Stimulated activated CD4-positive, alpha-beta T cell treated with anti-CD3 and anti-CD28 coated beads, TNF-alpha, amount 100 ng/mL, for 24 hours (primary cell): ENCODE data around the gene IL17RC.

ENCODE experiments used
- DNase-seq, 3 experiments: peaks; one replicate each; pipeline ENCODE4 v3.0.0-alpha.2; 2020; ENCODE audit warnings: low read depth in 3 of 3

IL17RC gene

GRCh38 chr3:9944271-9944670, 27.4 kb downstream of the IL17RC start:
- no peak for DNase-seq

DNA sequence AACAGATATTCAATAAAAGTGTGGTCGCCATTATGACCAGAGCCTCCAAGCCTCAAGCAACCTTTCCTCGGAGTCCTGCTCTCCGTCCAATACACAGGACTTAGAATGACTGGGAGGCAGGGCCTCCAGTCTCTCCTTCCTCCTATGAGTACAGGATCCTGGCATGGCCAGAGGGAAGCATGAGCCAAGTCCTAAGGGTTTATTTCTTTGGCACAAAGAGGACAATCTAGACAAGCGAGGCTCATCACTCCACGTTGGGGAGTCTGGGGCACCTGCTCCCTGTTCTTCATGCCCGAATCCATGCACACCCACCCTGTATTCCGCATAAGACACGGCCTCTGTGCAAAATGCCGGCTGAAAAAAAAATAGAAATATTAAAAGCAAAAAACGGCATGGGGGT, 28.5 kb downstream of the IL17RC start:
- no peak for DNase-seq

DNA sequence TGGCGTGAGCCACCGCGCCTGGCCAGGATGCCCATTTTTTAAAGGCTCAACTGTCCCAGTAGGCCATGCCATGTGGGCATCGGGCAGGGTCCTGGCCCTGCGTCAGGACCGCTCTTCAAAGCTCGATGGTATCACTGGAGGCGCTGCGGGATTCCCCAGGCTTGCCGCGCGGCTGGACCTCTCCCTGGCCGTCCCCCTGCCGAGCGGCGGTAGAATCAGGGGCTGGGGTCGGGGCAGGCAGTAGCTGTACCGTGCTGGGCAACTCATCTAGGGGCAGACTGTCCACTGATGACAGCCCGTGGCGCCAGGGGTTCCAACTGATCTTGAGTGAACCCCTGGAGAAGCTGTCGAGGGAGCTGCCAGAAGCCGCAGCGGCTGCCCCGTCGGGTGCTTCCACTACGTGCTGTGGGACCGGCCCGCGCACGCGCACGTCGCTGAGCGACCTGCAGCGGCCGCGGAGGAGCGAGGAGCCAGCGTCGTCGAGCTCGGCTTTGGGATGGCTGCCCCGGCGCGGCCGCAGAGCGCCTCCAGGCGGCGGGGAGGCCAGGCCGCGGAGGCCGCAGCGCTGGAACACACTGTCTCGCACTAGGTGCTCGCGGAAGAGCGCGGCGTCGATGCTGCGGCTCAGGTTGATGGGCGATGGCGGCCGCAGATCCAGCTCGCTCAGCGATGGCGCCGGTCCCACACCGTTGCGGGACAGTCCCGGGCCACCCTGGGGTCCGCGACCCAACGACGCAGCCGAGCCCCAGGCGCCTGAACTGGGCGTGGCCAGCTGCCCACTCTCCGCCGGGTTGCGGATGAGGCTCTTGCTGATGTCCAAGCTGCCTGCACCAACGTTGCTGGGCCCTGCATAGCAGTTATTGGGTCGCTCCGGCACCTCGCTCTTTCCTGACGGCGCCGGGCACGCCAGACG, 29.5 kb downstream of the IL17RC start:
- peak; percentile 52 to 77 (median 59) for DNase-seq

DNA sequence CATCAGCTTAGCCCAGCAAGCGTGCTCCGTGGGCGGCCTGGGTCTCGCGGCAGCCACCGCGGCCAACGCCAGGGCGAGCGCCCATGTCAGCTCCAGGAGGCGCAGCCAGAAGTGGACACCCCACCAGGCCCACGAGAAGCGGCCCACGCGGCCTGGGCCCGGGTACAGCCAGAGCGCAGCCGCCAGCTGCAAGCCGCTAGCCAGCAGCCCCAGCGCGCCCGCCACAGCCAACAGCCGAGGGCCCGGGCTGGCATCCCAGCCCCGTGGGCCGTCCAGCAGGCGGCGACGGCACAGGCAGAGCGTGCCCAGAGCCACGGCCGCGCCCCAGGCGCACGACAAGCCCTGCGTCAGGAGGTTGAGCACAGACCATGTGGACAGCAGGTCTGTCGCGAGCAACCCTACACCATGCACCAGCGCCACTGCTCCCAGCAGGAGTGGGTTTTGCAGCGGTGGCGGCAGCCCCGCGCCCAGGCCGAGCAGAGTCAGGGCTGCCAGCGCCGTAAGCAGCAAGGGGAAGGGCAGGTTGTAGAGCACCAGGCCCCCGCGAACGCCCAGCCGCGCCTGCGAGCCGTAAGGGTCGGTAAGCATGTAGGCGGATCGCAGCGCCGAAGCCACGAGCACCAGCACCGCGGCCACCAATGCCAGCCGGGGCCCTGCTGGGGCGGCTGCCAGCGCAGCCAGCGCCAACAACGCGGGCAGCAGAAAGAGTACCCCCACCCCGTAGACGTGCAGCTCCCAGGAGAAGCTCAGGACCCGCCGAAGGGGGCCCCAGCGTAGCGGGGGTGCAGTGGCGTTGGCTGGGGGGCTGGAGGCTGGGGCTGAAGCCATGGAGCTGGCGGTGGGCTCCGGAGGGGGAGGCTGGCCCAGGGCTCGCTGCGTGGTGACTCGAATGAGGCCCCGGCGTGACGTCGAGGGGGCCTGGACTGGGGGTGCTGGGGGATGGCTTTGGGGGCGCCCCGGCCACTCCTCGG, 30.4 kb downstream of the IL17RC start:
- DNase-seq: no peak

- DNase-seq: no peak
Observed at GRCh38 chr3:9948586-9948985, 31.7 kb downstream of the IL17RC start.

DNA sequence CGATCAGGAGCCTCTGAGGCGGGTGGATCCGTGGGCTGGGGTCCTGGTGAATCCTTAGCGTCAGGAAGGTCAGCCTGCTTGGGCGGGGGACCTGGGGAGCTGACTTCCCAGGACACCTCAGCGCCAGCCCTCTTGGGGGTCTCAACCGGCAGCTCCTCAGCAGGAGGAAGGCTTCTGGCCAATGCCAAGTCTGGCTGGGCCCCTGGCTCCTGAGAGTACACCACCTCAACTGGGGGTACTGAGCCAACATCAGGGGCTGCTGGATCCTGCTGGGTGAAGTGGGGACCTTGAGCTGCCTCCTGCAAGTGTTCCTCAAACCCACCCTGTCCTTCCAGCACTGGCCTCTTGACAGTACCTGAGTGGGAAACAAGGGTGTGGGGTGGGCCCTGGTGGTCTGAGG, 32.2 kb downstream of the IL17RC start:
- DNase-seq: no peak

DNA sequence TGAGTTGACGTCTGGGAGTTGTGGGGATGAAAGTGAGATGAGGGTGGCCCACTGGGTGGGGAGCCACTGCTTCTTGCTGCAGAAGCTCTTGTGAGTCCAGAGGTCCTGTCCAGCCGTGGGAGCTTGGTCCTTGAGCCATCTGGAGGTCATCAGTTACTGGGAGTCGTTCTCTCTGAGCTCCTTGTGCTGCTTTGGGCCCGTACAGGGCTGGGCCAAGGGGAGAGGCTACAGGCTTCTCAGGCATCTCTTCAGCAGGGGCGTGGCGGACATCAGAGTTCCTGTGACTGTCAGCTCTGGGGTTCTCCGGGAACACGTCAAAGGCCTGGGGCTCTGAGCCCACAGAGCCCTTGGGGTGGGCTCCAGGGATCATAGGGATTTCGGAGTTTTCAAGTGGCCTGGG, 32.7 kb downstream of the IL17RC start:
- no peak for DNase-seq

GRCh38 chr3:9951126-9951525, 34.2 kb downstream of the IL17RC start:
- DNase-seq: no peak

DNA sequence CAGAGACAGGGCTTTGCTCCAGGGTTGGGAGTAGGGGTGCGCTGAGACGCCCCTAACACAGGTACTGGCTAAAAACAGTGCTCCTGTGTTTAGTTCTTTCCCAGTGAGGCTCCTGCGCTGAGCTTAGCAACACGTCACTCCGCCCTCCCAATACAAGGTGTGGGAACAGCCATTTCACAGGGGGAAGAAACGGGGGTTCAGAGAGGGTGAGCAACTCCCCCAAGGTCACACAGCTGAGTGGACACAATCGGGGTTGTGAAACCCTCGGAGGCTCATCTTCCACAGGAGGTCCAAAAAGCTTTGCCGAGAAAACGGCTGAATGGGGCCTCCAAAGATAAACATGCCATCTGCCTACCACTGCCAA, 34.7 kb downstream of the IL17RC start:
- DNase-seq: no peak

DNA sequence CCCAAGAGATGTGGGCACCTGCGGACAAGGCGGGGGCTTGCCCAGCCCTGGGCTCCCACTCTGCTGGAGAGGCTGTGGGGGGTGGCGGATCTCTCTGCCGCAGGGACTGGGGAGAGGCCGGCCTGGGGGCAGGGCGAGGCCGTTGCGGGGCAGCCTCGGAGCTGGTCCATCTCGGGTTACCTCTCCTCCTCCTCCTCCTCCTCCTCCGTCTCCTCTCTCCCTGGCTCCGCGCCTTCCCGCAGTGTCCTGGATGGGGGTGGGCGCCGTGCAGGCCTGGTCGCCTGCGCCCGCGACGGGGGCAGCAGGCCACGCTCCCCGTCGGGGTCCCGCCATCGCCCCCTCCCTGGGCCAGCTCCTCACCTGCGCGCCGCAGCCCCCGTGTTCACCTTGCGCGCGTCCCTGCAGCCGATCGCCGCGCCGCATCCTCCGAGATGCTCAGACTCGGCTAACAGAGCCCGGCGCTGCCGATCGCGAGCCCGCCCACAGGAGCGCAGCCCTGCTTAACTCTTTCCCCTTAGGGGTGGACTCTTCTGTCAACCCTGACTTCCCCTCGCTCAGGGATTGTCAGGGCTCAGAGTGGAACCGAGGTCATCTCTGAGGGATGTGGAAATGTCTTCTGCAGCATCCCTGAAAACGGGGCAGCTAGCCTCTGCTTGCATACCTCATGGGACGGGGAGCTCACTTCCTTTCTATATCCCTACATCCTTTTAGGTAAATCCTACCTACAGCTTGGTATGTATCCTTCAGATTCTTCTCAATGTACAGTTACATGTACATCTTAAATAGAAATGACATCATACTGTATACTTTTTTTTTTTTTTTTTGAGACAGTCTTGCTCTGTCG, 35.3 kb downstream of the IL17RC start, which contains the start of gene PRRT3:
Gene PRRT3 (minus strand): TSS at position 447 of the 844 bp plus-strand sequence. CDS start 2,293 bp downstream, outside the sequence.
- DNase-seq: peak; percentile 31 to 61 (median 40)

GRCh38 chr3:9955067-9955502, 38.2 kb downstream of the IL17RC start:
- DNase-seq: no peak

DNA sequence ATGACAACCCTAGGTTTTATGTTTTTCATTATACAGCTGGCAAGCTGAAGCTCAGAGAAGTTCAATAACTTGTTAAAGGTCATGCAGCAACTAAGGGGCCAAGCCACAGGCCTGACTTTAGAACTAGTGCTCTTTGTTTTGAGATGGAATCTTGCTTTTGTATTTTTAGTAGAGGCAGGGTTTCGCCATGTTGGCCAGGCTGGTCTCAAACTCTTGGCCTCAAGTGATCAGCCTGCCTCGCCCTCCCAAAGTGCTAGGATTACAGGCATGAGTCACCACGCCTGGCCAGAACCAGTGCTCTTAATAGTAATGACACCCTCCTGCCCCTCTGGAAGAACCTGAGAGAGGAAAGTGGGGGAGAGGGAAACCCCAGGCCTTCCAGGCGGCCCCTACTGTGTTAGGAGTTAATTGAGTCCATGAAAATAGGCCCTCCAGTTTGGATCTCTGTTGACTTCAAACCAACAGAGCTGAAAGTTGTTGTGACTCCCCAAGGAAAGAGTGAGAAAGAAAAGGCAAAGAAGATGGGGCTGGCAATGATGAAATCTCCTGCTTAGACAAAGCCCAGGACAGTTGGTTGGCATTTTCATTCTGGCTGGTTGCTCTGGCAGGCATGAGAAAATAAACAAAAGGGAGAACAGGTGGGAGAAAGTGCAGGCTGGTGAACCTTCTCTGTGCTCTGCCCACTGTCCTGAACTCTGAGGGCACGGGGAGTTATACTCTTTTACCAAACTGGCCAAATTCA, 38.9 kb downstream of the IL17RC start:
- no peak for DNase-seq

DNA sequence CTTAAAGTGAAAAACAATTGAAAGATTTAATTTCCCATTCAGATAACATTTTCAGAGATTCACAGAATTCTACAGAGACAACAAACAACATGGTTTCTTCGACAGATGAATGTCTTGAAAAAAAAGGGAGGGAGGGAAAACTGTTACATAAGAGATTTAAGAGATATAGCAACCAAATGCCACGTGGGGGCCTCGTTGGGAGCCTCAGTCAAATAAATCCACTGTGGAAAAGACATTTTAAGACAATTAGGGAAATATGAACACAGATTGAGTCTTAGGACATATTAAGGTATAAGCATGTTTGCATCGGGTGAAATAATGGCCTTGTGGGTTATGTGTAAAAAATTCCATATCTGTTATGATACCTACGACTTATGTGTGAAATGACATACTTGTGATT, 40.3 kb downstream of the IL17RC start:
- no peak for DNase-seq

- DNase-seq: no peak
Observed at GRCh38 chr3:9965200-9965875, 48.4 kb downstream of the IL17RC start.

- DNase-seq: no peak
Observed at GRCh38 chr3:9966841-9967240, 49.9 kb downstream of the IL17RC start.

DNA sequence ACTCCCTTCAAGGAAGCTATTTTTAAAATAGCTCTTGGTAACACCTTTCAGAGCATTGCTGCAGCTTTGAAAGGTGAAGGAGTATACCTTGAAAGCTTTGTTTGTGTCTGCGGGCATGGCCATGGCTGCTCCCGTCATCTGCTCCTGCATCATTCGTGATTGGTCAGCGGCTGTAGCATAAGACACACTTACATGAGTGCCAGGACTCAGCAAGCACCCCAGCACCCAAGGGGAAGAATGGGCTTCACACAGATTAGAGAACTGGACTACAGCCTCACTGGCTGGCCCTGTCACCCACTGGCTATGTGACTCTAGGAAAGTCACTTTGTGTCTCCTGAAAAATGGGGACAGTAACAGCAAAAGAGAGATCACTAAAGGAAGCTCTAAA, 52.7 kb downstream of the IL17RC start:
- DNase-seq: no peak

DNA sequence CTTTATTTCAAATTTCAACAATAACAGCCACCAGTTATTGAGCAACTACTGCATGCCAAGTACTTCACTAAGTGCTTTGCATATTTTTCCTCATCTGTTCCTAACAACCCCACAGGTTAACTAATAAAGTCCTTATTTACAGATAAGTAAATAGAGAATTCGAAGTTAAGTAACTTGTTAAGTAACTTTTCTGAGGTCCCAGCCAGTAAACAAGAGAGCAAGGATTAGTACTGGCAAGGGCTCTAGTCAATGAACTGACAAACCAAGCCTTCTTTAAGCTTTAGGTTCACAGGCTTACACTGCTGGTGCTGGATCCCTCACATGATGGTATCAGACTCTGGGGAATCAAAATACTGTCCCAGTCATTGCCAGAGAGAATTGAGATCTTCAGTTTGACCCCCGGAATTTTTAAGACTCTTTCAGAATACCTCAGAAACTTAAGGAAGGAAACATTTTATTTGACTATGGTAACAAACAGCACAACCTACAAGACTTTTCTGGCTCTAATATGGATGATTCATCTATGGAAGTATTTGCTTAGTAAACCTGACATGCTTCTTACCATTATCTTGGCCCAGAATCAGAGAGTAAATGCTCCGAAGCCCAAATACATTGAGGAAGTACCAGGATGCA, 53.2 kb downstream of the IL17RC start:
- DNase-seq: no peak

DNA sequence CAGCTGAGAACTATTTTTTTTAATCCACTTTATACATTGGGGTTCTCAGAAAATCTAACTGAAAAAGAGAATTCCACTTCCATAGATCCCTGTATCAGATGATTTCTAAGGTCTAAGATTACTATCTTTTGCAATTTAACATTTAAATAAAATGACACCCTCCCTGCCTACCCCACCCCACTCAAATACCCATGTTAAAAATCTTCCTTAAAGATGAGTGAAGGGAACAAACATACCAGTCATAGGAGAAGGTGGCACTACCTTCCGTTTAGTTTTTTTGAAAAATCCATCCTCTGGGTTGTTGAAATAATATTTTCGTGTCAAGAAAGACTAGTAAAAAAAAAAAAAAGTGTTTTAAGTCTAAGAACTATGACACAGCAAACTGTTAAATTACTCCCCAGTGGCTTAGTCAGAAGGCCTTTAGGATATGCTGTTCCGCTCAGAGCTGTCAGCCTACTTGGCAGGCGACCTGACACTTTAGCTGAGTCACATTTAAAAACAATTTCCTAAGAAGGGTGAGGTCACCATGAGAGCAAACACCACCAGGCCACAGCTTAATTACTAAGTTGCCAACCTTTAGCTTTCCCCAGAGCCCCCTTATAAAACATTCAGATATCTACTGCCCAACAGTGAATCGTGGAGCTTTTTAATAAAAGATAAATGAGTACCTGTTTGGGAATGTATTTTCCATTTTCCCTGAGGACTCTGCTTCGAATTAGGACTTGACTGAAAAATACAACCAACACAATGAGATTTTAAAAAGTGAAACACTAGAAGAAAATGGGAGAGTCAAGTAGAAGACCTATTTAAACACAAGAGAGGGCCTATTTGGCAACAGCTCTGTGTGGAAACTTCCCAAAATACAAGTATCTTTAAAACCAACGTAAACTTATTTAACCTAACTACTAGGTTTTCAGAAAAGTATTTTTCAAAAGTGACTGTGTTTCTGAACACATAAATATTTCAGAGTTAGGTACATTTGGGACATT, 60.1 kb downstream of the IL17RC start:
- no peak for DNase-seq
